Anterior cingulate cortex (tissue), 58 donors: ENCODE results near the gene ATP6V0E2.

ENCODE experiments used
- DNase-seq, 58 donors: peaks; one replicate each; lab custom pipeline; 2025; lab: John Stamatoyannopoulos, UW

Gene ATP6V0E2

GRCh38 chr7:149860821-149861727 lies 12.7 kb upstream of the ATP6V0E2 start:
- DNase-seq: peak in 1 of 58 donors; percentile 26

DNA sequence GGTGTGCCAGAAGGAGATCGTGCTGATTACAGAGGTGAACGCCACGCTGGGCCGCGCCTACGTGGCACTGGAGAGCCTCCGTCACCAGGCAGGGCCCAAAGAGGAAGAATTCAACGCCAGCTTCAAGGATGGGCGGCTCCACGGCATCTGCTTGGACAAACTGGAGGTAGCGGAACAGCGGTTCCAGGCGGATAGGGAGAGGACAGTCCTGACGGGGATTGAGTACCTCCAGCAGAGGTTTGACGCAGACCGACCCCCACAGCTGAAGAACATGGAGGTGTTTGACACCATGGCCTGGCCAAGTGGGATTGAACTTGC lies 12.1 kb upstream of the ATP6V0E2 start:
- DNase-seq: no peak

GRCh38 chr7:149862156-149862555 lies 11.6 kb upstream of the ATP6V0E2 start:
- no peak for DNase-seq

GRCh38 chr7:149863500-149863899 lies 10.3 kb upstream of the ATP6V0E2 start:
- no peak for DNase-seq

DNA sequence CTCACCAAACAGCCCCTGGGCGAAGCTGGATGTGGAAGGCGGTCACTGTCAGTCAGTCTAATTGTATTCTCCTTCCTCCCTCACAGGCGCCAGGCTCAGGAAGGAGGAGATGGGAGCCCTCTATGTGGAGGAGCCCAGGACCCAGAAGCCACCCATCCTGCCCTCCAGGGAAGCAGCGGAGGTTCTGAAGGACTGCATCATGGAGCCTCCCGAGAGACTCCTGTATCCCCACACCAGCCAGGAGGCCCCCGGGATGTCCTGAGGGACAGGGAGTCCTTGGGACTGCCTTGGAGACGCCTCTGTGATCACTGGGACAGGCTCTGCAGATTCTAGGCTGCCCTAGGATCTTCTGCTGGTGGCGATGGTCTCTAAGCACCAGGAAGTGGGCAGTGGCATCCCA lies 9.7 kb upstream of the ATP6V0E2 start:
- DNase-seq: no peak

GRCh38 chr7:149864751-149865150 lies 9.0 kb upstream of the ATP6V0E2 start:
- no peak for DNase-seq

DNA sequence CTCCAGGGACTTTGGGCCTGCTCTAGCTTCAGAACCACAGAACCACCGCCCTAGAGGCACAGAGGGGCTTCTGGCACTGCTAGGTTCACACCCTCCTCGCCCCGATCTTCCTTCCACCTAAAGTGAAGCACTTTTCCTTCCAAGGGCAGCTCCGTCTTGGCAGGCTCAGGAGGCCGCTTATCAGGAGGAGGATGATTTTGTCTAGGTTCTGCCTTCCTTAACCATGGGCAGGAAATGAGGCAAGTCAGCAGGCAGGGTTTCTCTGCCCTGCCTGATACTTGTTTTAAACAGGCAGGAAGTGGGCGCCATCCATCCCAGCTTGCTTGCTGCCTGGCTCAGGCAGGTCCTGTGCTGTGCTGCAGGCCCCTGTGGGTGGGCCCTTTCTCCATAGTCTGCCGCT lies 8.3 kb upstream of the ATP6V0E2 start:
- DNase-seq: no peak

- DNase-seq: no peak
Observed at GRCh38 chr7:149866139-149866778, 7.5 kb upstream of the ATP6V0E2 start.

GRCh38 chr7:149866779-149867447 lies 6.9 kb upstream of the ATP6V0E2 start:
- no peak for DNase-seq

GRCh38 chr7:149867762-149868622 lies 5.8 kb upstream of the ATP6V0E2 start:
- no peak for DNase-seq

- DNase-seq: peak in 6 of 58 donors; percentile 26 to 62 (median 44)
Observed at GRCh38 chr7:149868623-149869290, 5.0 kb upstream of the ATP6V0E2 start.

DNA sequence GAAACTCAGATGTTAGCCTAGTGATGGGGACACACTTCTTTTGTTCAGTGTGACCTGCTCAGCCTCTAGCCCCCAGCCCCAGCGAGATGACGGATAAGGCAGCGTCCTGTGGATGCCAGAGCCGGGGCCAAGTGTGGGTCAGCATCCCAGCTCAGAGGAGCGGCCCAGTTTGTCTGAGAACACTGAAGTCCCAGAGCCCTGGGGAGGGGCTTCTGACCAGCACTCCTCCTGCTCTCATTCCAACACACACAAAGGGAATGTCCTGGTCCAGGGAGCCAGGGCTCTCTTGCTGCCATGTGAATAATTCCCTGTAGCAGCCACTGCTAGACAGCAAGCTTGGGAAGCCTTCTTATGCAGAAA lies 4.5 kb upstream of the ATP6V0E2 start:
- peak in 1 of 58 donors; percentile 38 for DNase-seq

- no peak for DNase-seq
Observed at GRCh38 chr7:149869867-149870266, 3.9 kb upstream of the ATP6V0E2 start.

DNA sequence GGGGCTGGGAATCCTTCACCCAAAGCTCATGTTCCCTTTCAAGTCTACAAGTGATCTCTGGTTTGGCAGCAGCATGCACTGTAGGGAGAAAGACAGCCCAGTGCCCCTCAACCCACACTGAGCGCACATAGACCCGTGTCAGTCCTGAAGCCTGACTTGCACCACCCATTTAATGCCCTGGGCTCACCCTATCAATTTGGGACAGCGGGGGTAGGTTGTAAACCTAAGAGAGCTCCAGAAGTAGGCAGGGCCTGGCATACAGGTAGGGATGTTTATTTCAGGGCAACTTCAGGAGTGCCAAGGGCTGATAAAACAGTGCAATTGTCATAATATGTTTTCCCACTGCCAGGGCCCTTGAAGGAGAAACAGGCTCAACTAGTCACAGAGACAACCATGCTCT lies 3.5 kb upstream of the ATP6V0E2 start:
- no peak for DNase-seq

DNA sequence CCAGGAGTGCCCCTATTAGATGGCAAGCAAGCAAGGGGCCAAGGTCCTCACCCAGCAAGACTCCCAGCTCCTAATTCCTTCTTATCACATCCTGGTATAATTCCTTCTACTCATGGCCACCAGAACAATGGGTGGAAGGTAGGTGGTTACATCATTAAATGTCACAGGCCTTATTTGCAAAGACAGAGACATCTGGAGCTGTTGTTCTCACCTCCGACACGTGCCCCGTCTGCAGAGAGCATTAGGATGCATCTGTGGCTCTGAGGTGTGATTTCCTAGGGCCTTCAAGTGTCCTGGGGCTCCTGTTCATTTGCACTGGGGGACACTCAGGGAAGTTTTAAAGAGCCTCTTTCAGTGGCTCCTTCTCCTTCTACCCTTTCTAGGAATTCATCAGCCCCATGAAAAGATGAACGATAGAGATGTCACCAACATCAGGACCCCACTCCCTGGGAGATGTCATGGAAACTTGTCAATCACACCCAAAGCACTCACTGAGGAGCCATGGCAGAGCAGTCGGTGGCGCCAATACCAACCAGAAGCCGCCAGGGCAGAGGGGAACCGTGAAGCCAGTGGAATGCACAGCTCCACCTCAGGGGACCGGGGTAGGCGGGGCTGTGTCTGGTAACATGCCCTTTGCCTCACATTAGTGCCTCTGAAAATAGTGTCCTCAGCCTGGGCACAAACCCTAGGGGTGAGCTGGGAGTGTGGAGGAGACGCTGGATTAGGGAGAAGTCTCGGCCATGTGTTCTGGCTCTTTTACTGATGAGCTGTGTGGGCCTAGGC lies 2.9 kb upstream of the ATP6V0E2 start:
- DNase-seq: no peak

- DNase-seq: peak in 10 of 58 donors; percentile 19 to 67 (median 37)
Observed at GRCh38 chr7:149871576-149871975, 2.2 kb upstream of the ATP6V0E2 start.

GRCh38 chr7:149872419-149873073 lies 1.2 kb upstream of the ATP6V0E2 start:
- peak in 55 of 58 donors; percentile 23 to 87 (median 74) for DNase-seq

- DNase-seq: no peak
Observed at GRCh38 chr7:149873970-149874643, 338 bp downstream of the ATP6V0E2 start.
